SIG-M5 (cell line): ENCODE measurements around the gene APBB2.

Experiments
- DNase-seq: peaks from one replicate; lab custom pipeline; 2025; lab: John Stamatoyannopoulos, UW

The APBB2 gene

DNA sequence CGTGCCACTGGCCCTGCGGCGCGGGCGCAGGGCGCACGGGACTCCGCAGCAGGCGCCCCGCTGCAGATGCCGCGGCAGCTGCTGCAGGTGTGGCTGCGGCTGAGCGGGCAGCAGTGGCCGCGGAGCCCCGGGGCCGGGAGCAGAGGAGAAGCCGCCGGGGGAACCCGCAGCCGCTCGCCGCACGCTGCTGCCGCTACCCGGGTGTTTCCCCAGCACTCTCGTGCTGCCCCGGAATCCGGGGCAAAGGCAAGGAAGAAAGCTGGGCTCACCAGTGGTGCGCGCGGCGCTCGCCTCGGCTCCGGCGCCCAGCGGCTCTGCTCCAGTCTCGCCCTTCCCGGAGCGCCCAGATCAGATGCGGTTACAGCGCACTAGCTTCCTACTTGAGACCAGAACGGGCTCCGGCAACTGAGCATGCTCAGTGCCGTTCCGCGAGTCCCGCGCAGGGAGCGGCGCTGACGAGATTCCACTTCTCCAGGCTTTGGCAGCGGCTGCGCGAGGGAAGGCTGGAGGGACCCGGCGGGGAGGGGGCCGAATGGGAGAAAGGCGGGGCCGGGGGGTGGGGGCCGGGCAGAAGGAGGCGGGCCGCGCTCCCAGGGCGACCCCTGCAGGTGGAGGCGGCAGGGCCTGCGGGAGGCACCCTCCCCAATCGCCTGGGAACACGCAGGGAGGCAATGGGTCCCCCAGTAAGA is at the start of gene APBB2:
APBB2 (minus strand) TSS at position 407 of the 689 bp plus-strand sequence. CDS start 181,288 bp downstream, outside the sequence.
- DNase-seq, result peak; percentile 16

GRCh38 chr4:41262198-41262597 is 47.9 kb upstream of the APBB2 start:
- DNase-seq, result no peak

DNA sequence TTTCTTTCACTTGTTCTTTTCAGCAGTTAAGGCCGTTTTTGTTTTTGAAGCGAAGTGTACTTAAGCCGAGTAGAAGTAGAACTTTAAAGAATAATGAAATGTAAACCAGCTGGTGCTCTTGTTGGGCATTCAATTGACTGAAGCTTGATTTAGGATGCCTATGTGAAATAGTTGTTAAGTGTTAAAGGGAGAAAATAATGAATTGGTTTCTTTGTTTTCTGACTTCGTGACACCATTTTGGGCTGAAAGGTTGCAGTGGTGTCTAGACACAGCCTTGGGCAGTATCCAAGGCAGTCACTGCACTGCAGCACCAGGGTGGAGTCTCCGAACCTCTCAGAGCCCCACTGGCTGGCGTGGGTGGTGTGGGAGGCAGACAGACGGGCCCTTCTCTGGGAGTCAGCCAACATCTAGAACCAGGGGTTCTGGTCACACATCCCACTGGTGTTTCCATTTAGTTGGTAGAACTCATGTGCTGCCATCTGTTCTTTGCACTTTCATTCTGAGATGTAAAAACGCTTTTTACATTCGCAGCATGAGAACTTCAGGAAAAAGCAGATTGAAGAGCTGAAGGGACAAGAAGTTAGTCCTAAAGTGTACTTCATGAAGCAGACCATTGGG is 45.9 kb upstream of the APBB2 start:
- no peak for DNase-seq

DNA sequence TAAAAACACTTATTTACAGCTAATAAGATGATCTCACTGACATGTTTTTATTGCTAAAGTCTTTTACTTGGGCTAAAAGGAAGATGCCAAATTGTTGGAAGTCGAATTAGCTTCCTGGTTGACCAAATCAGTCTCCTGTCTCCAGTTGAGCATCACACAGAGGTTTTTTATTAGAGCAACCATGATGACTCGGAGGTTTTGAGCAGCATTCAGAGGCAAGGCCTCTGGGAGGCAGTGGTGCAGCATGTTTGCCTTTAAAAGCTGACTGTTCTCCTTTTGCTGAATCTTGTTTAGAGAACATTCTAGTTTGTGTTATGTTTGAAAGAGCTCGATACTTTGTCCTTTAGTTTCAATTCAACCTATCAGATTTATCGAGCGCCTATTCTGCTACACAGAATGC is 44.4 kb upstream of the APBB2 start:
- no peak for DNase-seq

GRCh38 chr4:41257906-41258305 is 43.6 kb upstream of the APBB2 start:
- no peak for DNase-seq

DNA sequence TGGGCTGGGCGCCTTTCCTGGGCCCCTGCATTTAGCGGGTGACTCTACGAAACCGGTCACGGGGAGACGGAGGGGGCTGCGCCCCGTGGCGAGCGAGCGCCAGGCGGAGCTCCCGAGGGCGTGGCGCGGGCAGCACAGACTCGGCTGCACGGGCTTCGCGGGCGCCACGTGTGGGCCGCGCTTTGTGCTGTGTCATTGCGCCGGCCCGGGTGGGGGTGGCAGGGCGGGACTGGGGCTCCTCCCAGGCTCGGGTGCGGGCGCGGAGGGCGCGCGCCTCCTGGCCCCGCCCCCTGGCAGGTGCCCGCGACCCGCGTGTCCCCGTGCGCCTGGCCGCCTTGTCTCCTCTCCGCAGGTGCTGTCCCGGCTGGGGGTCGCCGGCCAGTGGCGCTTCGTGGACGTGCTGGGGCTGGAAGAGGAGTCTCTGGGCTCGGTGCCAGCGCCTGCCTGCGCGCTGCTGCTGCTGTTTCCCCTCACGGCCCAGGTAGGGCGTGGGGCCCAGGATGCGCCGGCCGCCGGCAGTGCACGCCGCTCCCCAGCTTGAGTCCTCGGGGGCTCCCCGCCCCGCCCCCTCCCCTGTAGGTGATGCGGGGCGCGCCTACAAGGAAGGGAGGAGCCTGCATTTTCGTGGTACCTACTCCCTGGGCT is 43.0 kb upstream of the APBB2 start:
- DNase-seq, result no peak

- DNase-seq, result no peak
Observed at GRCh38 chr4:41256740-41257256, 42.5 kb upstream of the APBB2 start, which contains the start of gene UCHL1. Gene UCHL1 (plus strand): TSS chr4:41256928. CDS start chr4:41256977, 49 bp downstream.

GRCh38 chr4:41256131-41256739 is 41.9 kb upstream of the APBB2 start:
- DNase-seq, result no peak

- DNase-seq, result no peak
Observed at GRCh38 chr4:41245983-41246382, 31.6 kb upstream of the APBB2 start.

- no peak for DNase-seq
Observed at GRCh38 chr4:41241919-41242318, 27.6 kb upstream of the APBB2 start.

- DNase-seq, result no peak
Observed at GRCh38 chr4:41236508-41236907, 22.2 kb upstream of the APBB2 start.

GRCh38 chr4:41236032-41236431 is 21.7 kb upstream of the APBB2 start:
- no peak for DNase-seq

- DNase-seq, result no peak
Observed at GRCh38 chr4:41232856-41233255, 18.5 kb upstream of the APBB2 start.

DNA sequence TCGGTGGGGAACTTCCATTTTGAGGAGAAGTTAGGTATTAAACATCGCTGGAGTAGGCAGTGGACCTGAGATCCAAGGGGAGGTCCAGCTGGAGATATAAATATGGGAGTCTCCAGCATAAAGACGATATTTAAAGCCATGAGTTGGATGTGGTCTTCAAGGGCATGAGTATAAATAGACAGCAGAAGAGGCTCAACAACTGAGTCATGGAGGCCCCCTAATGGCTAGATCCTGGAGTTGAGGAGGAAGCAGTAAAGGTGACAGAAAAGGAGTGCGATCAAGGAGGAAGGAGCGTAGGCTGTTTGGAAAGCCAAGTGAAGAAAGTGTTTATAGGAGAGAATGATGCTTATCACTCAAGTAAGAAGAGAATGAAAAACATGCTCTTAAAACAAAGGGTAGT is 18.1 kb upstream of the APBB2 start:
- no peak for DNase-seq

- DNase-seq, result no peak
Observed at GRCh38 chr4:41227902-41228301, 13.6 kb upstream of the APBB2 start.

DNA sequence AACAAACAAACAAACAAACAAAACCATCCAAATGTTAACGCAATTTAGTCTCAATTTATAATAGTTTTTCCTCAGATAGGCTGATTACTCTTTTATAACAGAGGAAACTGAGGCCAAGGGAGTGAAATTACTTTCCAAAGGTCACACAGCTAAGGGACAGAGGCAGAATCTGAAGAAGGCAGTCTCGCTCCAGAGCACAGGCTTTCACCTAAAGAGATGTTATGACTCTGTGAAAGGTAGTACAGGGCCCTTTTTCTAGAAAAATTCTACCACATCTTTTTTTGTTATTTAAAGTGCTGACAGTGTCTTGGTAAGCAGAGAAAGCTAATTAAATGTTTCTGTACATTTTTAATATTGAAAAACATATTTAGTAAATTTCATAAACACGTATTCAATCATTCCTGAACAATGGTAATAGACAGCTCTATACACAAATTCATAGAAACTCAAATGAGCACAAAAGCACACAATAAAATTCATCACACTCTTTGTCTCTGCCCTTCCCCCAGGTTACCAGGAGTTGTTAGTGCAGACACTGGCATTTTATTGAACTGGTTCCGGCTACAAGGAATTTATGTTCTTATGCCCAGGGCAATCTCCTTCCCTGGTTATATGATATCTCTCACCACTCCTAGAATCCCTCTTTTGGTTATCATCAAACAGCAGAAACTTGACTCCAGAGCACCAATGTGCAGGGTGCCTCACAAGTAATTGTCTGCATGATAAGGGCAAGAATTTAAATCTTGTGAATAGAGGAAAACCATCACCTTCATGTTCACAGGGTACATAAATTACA is 7.7 kb upstream of the APBB2 start:
- no peak for DNase-seq

DNA sequence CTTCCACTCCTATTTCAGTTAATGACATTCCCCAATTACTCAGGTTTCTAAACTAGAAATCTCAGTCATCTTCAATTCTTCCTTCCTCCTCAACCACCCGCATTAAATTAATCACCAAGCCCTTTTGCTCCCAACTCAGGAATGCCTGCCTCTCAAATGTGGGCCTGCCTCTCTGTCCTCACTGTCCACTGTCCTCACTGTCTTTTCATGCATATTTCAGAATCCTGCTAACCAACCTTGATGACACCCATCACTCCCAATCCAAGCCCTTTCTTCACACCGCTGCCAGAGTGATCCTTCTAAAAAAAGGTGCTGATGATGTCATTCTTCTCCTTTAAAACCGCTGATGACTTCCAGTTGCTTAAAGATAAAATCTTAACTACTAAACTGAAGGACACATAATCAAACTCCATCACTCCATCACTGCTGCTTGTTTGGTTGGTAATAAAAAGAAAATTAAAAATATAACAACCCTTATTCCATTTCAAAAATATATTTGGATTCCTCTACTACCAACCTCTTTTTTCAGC is 5.1 kb upstream of the APBB2 start:
- DNase-seq, result no peak

- DNase-seq, result no peak
Observed at GRCh38 chr4:41218703-41219102, 4.4 kb upstream of the APBB2 start.

DNA sequence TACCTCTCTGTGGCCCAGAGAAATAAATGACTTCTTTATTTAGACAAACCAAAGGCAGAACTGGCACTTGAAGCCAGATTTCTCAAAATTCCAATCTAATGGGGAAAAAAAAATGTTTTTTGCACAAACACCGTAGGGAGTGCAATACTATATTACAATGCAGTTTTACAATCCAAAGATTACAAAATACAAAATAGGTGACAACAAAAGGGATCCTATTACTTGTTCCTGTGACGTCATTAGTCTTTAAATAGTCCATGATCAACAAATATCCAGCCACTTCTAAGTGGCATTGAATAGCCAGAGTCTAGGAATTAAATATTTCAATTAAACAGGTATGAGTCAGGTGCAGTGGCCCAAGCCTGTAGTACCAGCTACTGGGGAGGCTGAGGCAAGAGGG is 3.0 kb upstream of the APBB2 start:
- no peak for DNase-seq

DNA sequence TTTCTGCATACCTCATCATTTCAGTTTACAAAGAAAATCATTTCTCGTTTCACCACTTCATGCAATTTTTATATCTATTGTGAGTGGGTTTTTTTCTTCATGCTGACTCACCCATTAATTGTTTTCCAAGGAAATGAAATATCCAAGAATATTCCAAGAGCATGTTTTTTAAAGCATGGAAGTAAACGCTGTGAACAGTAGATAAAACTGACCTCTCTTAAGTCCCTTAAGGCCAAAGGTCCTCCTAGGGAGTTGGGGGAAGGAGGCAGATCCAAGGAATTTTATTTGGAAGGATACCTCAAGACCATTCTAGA is 2.6 kb upstream of the APBB2 start:
- no peak for DNase-seq

- DNase-seq, result no peak
Observed at GRCh38 chr4:41216294-41217019, 2.1 kb upstream of the APBB2 start.
